Glutamatergic neuron (in vitro differentiated cells): Measurements from ENCODE around the gene GPHA2. TPM values are rescaled to one million over a fixed set of nuclear protein-coding genes. Genes with fewer than 3 reads are reported as not detected.

Experiments
- DNase-seq: peaks from one replicate; pipeline ENCODE4 v3.0.0; 2022
- H3K27ac Mint-ChIP-seq: one replicate; pipeline ENCODE4 v1.8.0; 2020; ENCODE audit warnings: mild to moderate bottlenecking, mixed read lengths, inconsistent platforms; ENCODE audit not compliant: unreplicated experiment
- H3K27me3 Mint-ChIP-seq: one replicate; pipeline ENCODE4 v1.8.0; 2020; ENCODE audit warnings: mild to moderate bottlenecking, moderate library complexity, mixed read lengths, inconsistent platforms; ENCODE audit not compliant: unreplicated experiment
- H3K36me3 Mint-ChIP-seq: one replicate; pipeline ENCODE4 v1.8.0; 2020; ENCODE audit warnings: mild to moderate bottlenecking, mixed read lengths, inconsistent platforms; ENCODE audit not compliant: unreplicated experiment
- H3K4me1 Mint-ChIP-seq: one replicate; pipeline ENCODE4 v1.8.0; 2020; ENCODE audit warnings: mild to moderate bottlenecking, low read depth, mixed read lengths, inconsistent platforms; ENCODE audit not compliant: unreplicated experiment
- H3K4me3 Mint-ChIP-seq: one replicate; pipeline ENCODE4 v1.8.0; 2020; ENCODE audit warnings: mild to moderate bottlenecking, mixed read lengths, inconsistent platforms; ENCODE audit not compliant: unreplicated experiment
- H3K9me3 Mint-ChIP-seq: one replicate; pipeline ENCODE4 v1.8.0; 2020; ENCODE audit warnings: mild to moderate bottlenecking, moderate library complexity, mixed read lengths, inconsistent platforms; ENCODE audit not compliant: unreplicated experiment
- total RNA-seq: library from RNA; stranded (reverse); fragmentation: NEBNext Ultra II Directional; extraction: Animal tissue kit (Norgen Biotek cat#: 25700); gene quantifications from one replicate; pipeline ENCODE4 v1.2.1, GENCODE V29; 2021; ENCODE audit not compliant: unreplicated experiment
- TF ChIP-seq, protein P1 (sequence below): fragments of 200-600 bp; sonication (generic); IDR thresholded peaks from one replicate; pipeline ENCODE4 v1.5.0; 2021; ENCODE audit not compliant: partially characterized antibody, unreplicated experiment

GPHA2 gene
- total RNA-seq, 1 donor from 2014 or later: not detected

DNA sequence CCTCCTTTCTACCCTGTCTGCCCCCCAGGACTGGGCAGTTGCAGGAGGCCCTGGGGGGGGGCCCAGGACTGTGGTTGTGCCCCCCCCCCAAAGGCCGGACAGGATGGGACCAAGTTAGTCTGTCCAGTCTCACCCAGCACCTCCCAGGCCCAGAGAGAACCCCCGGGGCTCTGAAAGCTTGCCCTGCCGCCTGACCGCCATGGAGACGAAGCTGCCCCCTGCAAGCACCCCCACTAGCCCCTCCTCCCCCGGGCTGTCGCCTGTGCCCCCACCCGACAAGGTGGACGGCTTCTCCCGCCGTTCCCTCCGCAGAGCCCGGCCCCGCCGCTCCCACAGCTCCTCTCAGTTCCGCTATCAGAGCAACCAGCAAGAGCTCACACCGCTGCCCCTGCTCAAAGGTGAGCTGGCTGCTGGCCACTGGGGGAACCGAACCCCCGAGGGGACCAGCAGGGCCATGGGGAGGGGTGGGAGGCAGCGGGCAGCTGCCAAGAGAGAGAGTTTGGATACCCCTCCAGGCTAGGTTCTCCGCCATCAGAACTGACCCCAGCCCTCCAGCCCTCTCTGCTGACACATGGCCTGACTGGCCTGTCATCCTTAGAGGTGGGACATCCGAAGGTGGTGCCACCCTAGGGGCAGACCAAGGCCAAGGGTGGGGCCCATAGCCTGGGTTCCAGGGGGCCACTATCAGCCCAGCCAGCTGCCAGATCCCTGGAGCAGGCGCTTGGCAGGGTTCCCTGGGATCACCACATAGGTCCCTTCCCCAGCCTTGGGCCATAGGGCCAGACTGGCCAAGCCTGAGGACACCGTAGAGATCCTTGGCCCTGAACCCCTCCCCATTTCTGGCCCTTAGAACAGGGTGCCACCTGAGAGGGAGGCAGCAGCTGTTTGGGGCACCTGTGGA is 9.9 kb downstream of the GPHA2 start:
- DNase-seq: no peak
- peak overlapping the region; percentile 96 for H3K27ac Mint-ChIP-seq
- H3K4me3 Mint-ChIP-seq: peak overlapping the region; percentile 92
- peaks cover 3% of the 10 kb centered on the region for H3K9me3 Mint-ChIP-seq
- peaks cover 4% of the 10 kb centered on the region for H3K27me3 Mint-ChIP-seq
- H3K36me3 Mint-ChIP-seq: peaks cover 4% of the 10 kb centered on the region
- H3K4me1 Mint-ChIP-seq: peaks cover 5% of the 10 kb centered on the region
- TF ChIP-seq, protein P1, sequence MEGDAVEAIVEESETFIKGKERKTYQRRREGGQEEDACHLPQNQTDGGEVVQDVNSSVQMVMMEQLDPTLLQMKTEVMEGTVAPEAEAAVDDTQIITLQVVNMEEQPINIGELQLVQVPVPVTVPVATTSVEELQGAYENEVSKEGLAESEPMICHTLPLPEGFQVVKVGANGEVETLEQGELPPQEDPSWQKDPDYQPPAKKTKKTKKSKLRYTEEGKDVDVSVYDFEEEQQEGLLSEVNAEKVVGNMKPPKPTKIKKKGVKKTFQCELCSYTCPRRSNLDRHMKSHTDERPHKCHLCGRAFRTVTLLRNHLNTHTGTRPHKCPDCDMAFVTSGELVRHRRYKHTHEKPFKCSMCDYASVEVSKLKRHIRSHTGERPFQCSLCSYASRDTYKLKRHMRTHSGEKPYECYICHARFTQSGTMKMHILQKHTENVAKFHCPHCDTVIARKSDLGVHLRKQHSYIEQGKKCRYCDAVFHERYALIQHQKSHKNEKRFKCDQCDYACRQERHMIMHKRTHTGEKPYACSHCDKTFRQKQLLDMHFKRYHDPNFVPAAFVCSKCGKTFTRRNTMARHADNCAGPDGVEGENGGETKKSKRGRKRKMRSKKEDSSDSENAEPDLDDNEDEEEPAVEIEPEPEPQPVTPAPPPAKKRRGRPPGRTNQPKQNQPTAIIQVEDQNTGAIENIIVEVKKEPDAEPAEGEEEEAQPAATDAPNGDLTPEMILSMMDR: no peak

DNA sequence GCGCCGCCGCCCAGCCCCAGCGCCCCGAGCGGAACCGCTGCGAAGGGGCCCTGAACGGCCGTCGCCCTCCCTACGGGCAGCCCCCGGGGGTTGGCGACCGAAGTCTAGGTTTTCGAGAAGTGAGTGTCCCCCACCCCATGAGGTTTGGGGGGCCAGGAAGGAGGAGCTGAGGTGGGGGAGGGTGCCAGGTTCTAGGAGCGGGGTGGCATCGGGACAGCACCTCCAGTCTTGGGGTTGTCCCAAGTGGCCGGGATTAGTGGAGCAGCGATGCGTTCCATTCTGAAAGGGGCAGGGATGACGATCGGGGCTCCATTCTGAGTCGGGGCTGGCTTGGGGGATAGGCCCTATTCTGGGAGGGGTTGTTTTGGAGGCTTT is 10.8 kb downstream of the GPHA2 start:
- Mint-ChIP-seq H3K4me1 (peaks cover 10% of the 10 kb centered on the region), H3K36me3 (no peaks in the 10 kb centered on the region), H3K27ac (peak overlapping the region; percentile 96), H3K4me3 (peak overlapping the region; percentile 92), H3K9me3 (peaks cover 3% of the 10 kb centered on the region), H3K27me3 (peaks cover 4% of the 10 kb centered on the region)
- TF ChIP-seq, protein P1: peak; percentile 1
- no peak for DNase-seq

DNA sequence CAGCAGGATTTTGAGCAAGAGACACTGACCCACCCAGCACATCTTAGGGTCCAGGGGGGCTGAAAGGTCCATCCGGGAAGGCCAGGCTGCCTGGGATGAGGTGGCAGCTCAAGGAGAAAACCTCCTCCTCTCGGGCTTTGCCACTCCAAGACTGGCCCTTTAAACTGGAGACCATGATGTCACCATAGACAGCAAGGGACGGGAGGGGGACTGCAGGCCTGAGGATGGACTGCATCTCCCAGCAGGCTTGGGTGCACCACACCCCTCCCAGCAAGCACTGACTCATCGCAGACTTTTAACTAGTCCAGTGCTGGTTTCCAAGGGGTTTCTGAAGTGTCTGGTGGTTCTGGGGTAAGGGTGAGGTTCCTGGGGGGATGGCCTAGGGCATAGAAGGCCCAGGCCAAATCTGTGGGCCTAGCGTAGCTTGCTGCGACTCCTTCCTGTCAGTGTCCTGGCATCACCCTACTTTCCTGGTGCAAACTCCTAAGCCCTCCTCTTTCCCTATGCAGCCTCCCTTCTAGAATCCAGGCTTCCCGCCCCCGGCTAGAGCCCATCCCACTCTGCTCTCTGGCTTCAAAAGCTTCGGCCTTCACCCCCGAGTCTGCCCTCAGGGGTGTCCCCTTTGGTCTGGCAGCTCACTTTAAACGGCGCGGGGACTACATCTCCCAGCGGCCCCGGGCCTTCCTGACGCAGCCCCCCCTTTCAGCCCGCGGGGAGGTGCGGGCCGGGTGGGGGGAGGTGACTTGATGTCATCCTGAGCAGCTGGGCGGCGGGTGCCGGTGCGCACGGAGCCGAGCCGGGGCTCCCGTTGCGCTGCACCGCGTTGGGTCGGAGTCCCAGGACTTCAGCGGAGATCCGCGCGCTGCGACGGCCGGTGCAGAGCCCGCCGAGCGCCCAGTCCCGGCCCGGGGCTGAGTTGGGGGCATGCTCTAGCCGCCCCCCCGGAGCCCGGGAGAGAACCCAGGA is 11.5 kb downstream of the GPHA2 start, which contains the start of gene PPP2R5B:
TSS of gene PPP2R5B (plus strand) at position 746 of the 966 bp plus-strand sequence. CDS start 1,046 bp downstream, outside the sequence.
- TF ChIP-seq, protein P1: peak; percentile 12
- peaks cover 15% of the 10 kb centered on the region for H3K4me1 Mint-ChIP-seq
- peak; percentile 93 for DNase-seq
- H3K27ac Mint-ChIP-seq: peak within 1 kb of the TSS; percentile 100
- H3K27me3 Mint-ChIP-seq: peaks cover 6% of the 10 kb centered on the region
- H3K4me3 Mint-ChIP-seq: peak within 1 kb of the TSS; percentile 99
- H3K9me3 Mint-ChIP-seq: peaks cover 2% of the 10 kb centered on the region
- no peaks in the 10 kb centered on the region for H3K36me3 Mint-ChIP-seq

DNA sequence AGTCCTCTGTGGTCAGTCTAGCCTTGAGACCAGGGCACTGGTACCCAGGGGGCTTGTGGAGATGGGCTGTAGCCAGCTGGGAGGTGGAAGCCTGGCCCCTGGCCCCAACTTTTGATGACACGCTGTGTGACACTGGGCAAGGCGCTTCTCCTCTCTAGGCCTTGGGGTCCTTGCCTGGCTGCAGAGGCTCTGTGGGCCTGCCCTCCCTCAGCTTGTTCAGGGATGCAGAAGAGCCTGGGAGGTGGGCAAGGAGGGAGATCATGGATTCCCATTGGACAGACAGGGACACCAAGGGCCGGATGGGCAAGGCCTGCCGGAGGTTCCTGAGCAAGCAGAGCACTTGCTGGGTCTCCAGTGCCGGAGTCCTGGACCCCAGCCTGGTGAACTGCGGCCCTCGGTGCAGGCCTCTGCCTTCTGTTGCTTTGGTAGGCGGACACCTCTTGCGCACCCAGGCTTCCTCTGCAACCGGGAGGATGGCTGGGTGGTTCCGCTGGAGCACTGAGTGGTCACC is 12.5 kb downstream of the GPHA2 start:
- H3K36me3 Mint-ChIP-seq: no peaks in the 10 kb centered on the region
- peaks cover 2% of the 10 kb centered on the region for H3K9me3 Mint-ChIP-seq
- no peak overlapping the region for H3K4me3 Mint-ChIP-seq
- H3K27me3 Mint-ChIP-seq: peaks cover 6% of the 10 kb centered on the region
- H3K4me1 Mint-ChIP-seq: peaks cover 15% of the 10 kb centered on the region
- TF ChIP-seq, protein P1: no peak
- peak overlapping the region; percentile 100 for H3K27ac Mint-ChIP-seq
- no peak for DNase-seq
